GM19023 (cell line): ENCODE data around the gene MLX.
"Not testable (repeated sequence)": the region's sequence is repeated elsewhere in the genome, so short reads cannot be mapped to it uniquely, and the experiment has no call there.

Experiments
- ATAC-seq: cut with Tn5 transposase; IDR thresholded peaks from one replicate; pipeline ENCODE4 v1.9.1; 2021; ENCODE audit warnings: mild to moderate bottlenecking, moderate library complexity; ENCODE audit not compliant: unreplicated experiment

The MLX gene

DNA sequence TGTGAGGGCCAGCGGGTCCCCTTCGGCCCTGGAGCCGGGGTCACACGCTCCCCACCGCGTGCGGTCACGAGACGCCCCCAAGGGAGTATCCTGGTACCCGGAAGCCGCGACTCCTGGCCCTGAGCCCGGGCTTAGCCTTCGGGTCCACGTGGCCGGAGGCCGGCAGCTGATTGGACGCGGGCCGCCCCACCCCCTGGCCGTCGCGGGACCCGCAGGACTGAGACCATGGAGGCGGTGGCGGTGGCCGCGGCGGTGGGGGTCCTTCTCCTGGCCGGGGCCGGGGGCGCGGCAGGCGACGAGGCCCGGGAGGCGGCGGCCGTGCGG, 30.9 kb upstream of the MLX start, which contains the start of gene NAGLU:
Gene NAGLU (plus strand): TSS at position 194 of the 324 bp plus-strand sequence. CDS start 32 bp downstream, at position 226.
- ATAC-seq = peak; percentile 88

DNA sequence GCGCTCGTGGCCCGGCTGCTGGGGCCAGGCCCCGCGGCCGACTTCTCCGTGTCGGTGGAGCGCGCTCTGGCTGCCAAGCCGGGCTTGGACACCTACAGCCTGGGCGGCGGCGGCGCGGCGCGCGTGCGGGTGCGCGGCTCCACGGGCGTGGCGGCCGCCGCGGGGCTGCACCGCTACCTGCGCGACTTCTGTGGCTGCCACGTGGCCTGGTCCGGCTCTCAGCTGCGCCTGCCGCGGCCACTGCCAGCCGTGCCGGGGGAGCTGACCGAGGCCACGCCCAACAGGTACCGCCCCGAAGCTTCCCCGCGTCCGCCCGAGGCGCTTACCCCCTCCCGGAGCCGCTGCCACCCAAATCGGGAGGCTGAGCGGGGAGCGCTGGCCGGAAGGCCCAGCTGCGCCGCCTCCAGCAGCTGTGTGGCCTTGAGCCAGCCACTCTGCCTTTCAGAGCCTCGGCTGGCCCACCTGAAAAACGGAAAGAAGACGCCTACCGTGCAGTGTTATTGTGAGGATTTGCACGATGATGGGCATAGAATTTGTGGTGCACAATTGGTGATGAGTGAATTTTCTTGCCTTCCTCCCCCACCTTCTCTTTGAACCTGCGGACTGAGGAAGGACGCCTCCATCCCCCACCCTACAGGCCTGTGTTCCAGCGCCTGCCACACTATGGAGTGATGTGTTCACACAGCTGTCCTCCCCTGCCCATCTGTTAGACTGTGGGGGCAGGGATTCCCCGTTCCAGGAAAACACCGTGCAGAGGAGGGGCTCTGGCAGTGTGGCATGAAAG, 30.3 kb upstream of the MLX start:
- peak; percentile 61 for ATAC-seq

DNA sequence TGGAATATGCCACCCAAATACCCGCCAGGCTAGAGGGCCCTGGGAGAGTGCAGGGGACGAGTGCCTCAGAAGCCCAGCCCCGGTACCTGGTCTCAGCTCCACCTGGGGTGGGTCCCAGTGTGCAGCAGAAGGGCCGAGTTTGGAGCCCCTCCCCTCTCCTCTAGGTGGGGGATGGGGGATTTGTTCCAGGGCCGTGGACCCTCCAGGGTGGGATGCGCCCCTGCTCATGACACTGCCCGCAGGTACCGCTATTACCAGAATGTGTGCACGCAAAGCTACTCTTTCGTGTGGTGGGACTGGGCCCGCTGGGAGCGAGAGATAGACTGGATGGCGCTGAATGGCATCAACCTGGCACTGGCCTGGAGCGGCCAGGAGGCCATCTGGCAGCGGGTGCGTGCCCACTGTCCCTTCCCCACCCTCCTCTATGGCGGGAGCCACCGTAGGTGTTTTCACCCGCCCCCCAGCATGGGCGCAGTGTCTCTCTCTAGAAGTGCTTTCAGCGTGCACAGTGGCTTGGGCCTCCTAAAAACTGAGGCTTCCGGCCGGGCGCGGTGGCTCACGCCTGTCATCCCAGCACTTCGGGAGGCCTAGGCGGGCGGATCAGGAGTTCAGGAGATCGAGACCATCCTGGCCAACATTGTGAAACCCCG, 29.6 kb upstream of the MLX start:
- no peak for ATAC-seq

DNA sequence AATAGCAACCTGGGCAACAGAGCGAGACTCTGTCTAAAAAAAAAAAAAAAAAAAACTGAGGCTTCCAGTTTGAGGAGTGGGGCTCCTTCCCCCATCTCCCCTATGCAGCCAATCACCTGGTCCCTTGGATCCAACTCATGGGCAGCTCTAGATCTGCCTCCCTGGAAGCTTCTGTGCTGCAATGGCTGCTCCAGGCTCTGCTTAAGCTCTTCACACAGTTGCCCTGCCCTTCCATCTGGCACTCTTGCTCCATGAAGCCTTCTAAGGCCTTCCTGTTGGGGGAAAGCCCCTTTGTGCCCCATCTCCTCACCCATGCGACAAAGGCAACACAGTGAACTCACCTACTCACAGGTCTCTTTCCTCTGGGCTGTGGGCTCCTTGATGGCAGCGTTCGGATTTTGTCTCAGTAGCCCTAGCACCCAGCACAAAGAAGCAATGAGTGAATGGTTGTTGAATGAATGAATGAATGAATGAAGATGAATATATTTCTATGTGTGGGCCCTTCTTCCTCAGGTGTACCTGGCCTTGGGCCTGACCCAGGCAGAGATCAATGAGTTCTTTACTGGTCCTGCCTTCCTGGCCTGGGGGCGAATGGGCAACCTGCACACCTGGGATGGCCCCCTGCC, 29.0 kb upstream of the MLX start:
- no peak for ATAC-seq

DNA sequence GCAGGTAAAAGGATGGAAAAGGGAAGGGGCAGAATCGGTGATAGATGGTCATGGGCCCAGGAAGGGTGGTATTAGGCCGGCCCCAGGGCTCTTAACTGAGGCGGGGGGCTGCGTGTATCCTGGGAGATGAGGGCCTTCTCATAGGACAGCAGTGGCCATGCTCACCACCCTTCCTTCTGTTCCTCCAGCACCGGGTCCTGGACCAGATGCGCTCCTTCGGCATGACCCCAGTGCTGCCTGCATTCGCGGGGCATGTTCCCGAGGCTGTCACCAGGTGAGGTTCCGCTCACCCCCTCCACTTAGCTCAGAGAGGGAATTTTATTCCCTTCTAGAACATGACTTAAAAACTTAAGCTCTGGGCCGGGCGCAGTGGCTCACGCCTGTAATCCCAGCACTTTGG, 28.4 kb upstream of the MLX start:
- no peak for ATAC-seq

DNA sequence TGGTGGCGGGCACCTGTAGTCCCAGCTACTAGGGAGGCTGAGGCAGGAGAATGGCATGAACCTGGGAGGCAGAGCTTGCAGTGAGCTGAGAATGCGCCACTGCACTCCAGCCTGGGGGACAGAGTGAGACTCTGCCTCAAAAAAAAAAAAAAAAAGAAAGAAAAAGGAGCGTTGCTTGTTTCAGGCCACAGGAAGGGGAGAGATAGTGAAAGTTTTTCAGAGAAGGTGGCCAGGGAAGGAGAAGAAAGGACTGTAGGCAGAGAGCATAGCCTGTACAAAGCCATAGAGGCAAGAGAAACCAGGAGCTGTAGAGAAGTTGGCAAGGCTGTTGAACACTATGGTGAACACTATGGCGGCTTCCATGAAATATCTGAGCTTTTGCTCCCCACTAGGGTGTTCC, 26.3 kb upstream of the MLX start:
- not testable (repeated sequence) for ATAC-seq

DNA sequence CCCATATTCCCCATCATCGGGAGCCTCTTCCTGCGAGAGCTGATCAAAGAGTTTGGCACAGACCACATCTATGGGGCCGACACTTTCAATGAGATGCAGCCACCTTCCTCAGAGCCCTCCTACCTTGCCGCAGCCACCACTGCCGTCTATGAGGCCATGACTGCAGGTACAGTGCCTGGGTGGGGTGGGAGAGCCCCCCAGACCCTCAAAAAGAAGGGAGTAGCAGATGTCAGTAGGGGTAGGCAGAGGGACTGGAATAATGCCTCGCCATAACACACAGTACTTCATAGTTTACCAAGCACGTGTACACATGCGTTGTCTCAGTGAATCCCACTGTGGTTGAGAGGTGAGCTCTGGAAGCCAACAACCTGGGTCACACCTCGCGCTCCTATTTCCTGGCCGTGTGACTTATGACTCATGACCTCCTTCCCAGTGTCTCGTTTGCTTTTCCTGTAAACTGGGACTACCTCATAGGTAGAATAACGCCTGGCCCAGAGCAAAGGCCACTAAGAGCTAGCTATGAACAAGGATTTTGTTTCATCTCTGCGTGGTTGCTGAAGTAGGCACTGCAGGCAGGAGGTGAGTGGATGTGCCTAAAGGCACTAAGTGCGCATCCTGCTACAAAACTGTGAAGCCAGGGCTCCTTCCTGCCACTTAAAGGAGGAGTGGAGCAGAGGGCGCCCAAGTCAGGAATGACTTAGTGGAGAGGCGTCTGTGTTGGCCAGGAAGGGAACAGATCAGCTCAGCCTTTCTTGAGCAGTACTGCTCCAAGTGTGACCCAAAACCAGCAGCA, 25.7 kb upstream of the MLX start:
- no peak for ATAC-seq

DNA sequence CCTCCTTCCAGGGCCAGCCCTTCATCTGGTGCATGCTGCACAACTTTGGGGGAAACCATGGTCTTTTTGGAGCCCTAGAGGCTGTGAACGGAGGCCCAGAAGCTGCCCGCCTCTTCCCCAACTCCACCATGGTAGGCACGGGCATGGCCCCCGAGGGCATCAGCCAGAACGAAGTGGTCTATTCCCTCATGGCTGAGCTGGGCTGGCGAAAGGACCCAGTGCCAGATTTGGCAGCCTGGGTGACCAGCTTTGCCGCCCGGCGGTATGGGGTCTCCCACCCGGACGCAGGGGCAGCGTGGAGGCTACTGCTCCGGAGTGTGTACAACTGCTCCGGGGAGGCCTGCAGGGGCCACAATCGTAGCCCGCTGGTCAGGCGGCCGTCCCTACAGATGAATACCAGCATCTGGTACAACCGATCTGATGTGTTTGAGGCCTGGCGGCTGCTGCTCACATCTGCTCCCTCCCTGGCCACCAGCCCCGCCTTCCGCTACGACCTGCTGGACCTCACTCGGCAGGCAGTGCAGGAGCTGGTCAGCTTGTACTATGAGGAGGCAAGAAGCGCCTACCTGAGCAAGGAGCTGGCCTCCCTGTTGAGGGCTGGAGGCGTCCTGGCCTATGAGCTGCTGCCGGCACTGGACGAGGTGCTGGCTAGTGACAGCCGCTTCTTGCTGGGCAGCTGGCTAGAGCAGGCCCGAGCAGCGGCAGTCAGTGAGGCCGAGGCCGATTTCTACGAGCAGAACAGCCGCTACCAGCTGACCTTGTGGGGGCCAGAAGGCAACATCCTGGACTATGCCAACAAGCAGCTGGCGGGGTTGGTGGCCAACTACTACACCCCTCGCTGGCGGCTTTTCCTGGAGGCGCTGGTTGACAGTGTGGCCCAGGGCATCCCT, 23.5 kb upstream of the MLX start:
- no peak for ATAC-seq

DNA sequence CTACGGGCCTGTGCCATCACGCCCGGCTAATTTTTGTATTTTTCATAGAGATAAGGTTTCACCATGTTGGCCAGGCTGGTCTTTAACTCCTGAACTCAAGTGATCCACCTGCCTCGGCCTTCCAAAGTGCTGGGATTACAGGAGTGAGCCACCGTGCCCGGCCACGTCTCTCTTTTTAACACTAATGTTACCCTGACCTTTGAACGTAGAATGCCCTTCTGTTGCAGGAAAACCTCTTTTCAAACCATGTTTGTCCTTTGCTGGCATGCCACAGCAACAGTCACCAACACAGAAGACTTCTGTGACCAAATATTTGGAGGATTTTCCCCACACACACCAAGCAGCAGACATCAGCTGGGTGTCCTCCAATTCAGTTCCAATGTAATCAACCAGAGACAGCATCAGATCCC, 22.0 kb upstream of the MLX start:
- no peak for ATAC-seq

DNA sequence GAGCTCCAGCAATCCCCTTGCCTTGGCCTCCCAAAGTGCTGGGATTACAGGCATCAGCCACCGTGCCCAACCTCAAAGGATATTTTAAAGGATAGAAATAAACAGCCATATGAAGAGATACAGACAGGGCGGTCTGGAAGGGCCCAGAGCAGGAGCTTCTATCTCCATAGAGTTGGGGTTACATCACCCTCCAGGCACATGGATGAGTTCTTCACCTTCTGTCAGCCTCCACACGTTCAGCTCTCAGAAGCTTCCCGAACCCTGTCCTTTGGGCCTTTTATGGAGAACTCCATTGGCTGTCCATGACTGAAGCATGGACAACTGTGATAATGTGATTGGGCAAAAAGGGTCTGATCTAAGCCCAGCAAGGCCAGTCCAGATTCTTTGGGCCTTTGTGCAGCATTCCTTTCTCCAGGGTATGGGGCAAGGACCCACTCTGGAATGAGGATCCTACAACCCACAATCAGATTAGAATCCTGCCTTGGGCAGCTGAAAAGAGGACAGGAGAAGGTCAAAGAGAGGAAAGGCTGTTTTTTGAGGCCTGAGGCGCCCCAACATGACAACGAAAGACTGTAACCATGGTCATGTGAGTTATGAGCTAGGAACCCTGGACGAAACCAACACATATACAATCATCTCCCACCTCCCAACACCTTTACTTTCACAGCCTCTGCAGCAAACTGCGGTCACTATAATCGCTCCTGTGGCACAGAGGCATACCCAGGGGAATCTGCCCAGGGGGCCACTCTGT, 21.0 kb upstream of the MLX start:
- ATAC-seq = not testable (repeated sequence)

DNA sequence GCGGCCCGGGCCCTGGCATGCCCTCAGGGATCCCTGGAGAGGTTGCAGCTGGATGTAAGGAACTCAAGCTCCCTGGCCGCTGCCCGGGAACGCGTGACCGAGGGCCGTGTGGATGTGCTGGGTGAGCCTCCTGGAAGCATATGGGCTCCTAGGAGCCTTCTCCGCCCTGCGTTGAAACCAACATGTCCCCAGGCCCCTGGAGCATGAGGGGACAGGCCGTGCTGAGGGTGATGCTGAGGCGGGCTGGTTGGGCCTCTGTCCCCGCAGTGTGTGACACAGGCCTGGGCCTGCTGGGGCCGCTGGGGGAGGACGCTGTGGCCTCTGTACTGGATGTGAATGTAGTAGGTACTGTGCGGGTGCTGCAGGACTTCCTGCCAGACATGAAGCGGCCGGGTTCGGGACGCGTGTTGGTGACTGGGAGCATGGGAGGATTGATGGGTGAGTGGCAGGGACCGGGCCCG, 19.9 kb upstream of the MLX start:
- no peak for ATAC-seq

DNA sequence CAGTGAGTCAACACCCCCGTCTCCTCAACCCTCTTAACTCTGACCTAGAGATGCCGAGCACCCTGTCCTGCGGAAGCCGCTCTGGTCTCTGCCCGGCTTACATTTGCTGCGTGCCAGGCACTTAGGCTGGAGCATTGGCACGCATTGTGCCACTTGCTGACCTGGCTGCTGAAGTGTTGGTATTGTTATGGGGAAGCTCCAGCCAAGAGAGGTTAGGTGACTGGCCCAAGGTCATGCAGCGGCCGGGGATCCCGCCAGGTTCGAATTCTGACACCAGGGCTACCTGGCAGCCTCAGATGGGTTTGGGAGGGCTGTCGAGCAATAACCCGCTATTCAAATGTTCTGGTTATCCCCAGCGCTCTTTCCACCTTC, 19.2 kb upstream of the MLX start:
- ATAC-seq = no peak

DNA sequence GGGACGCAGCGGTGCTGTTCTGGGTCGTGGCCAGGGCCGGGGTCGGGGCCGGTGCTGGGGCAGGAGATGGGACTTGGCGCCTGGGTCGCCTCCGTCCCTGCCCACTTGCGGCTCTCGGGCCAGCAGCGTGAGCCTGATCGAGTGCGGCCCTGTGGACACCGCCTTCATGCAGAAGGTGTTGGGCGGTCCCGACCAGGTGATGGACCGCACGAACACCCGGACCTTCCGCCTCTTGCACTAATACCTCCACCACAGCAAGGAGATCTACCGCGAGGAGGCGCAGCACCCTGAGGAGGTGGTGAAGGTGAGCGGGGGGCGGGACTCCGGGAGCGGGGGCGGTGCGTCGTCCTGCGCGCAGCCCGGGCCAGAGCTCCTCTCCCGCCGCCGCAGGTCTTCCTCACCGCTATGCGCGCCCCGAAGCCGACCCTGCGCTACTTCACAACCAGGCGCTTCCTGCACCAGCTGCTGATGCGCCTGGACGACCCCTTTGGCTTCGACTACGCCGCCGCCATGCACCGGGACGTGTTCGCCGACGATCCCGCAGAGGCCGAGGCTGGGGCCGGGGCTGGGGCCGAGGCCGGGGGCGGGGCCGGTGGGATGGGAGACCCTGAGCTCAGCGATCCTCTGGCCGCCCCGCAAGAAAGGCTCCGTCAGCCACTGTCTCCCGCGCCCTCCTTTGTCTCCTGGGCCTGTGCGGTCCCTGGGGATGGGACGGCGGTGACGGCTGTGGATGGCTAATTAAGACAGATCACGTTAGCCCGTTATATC, 18.6 kb upstream of the MLX start:
- peak; percentile 63 for ATAC-seq

DNA sequence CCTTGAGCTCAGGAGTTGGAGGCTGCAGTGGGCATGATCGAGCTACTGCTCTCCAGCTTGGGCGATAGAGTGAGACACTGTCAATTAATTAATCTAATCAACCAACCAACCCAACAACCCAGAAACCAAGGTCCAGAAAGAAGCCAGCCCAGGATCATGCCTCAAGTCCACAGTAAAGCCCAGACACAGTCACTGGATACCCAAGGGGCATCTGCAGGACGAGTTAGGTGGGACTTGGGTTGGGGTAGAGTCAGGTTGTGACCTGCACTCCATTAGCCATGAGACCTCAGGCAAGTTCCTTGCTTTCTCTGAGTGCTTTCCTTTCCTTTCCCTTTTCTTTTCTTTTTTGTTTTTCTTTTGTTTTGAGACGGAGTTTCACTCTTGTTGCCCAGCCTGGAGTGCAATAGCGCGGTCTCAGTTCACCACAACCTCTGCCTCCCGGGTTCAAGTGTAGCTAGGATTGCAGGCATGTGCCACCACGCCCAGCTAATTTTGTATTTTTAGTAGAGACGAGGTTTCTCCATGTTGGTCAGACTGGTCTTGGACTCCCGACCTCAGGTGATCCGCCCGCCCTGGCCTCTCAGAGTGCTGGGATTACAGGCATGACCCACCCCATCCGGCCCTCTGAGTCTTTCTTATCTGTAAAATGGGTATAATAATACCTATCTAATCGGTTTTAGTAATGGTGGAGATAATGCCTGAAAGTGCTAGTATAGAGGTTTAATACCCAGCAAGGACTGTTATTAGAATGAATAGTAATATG, 17.7 kb upstream of the MLX start:
- no peak for ATAC-seq

DNA sequence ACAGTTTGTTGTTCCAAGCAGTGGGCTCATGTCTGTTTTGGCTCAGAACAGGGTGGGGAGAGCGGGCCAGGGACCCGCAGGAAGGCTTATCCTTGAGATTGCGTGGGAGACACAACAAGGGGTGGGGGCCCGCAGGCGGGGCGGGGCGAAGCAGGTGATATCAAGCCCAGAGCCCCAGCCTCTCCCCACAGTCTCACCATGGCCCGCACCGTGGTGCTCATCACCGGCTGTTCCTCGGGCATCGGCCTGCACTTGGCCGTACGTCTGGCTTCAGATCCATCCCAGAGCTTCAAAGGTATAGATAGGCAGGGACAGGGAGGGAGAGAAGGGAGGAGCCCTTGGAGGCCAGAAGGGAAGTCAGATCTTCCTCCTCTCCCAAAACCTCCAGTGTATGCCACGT, 14.2 kb upstream of the MLX start, which contains the start of gene HSD17B1:
Gene HSD17B1 (plus strand): TSS at position 188 of the 400 bp plus-strand sequence. CDS start 11 bp downstream, at position 199.
- not testable (repeated sequence) for ATAC-seq

DNA sequence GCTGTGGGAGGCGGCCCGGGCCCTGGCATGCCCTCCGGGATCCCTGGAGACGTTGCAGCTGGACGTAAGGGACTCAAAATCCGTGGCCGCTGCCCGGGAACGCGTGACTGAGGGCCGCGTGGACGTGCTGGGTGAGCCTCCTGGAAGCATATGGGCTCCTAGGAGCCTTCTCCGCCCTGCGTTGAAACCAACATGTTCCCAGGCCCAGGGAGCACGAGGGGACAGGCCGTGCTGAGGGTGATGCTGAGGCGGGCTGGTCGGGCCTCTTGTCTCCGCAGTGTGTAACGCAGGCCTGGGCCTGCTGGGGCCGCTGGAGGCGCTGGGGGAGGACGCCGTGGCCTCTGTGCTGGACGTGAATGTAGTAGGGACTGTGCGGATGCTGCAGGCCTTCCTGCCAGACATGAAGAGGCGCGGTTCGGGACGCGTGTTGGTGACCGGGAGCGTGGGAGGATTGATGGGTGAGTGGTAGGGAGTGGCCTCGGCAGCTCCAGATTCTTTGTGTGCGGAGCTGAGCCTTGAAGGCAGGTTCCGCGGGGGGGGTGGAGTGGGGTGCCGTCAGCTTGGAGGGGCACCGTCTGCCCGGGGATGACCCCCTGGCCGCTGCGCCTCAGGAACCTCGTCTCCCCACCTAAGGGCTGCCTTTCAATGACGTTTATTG, 13.6 kb upstream of the MLX start:
- no peak for ATAC-seq

DNA sequence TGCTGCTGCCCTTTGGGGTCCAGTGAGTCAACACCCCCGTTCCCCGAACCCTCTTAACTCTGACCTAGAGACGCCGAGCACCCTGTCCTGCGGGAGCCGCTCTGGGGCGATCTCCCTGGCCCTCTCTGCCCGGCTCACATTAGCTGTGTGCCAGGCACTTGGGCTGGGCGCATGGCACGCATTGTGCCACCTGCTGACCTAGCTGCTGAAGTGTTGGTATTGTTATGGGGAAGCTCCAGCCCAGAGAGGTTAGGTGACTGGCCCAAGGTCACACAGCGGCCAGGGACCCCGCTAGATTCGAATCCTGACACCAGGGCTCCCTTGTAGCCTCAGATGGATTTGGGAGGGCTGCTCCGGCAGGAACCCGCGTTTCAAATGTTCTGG, 13.0 kb upstream of the MLX start:
- ATAC-seq = no peak
